Epidermal melanocyte (primary cell): Measurements from ENCODE around the gene AGFG1.
"Not testable (repeated sequence)": the region's sequence is repeated elsewhere in the genome, so short reads cannot be mapped to it uniquely, and the experiment has no call there.

Experiments used
- DNase-seq: peaks from one replicate; pipeline ENCODE4 v3.0.0; 2011; ENCODE audit warnings: low spot score; ENCODE audit not compliant: insufficient read length

AGFG1 gene

DNA sequence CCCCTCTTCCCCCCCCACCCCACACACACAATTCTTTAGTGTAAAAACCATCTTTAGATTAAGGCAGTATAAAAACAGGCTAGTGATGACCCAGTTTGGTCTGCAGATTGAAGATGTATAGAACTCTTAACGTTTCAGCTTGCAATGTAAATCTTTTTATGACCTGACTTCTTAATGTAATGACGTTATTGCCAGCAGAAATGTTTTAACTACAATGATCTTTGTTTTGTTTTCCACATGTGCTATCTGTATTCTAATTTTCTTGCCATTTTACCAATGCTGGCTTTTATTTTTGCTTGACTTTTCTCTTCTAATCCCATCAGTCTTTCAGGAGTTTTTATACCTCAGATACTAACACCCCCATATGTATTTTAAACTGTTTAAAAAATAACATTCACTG is 25.2 kb downstream of the AGFG1 start:
- no peak for DNase-seq

GRCh38 chr2:227499627-227500300 is 27.8 kb downstream of the AGFG1 start:
- no peak for DNase-seq

DNA sequence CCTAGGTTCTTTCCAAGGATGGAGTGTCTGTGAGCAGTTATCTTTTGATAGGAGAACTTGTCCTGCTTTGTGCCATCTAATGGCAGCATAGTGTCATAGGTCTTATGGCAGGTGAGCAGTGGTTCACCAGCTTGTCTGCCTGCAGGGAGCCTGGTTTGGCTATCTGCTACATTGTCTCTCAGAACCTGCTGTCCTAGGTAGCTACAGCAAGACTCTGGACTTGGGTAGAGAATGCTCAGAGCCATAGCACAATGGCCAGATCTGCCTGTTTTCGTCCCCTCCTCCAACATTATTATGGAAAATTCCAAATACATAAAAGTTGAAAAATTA is 28.3 kb downstream of the AGFG1 start:
- no peak for DNase-seq

DNA sequence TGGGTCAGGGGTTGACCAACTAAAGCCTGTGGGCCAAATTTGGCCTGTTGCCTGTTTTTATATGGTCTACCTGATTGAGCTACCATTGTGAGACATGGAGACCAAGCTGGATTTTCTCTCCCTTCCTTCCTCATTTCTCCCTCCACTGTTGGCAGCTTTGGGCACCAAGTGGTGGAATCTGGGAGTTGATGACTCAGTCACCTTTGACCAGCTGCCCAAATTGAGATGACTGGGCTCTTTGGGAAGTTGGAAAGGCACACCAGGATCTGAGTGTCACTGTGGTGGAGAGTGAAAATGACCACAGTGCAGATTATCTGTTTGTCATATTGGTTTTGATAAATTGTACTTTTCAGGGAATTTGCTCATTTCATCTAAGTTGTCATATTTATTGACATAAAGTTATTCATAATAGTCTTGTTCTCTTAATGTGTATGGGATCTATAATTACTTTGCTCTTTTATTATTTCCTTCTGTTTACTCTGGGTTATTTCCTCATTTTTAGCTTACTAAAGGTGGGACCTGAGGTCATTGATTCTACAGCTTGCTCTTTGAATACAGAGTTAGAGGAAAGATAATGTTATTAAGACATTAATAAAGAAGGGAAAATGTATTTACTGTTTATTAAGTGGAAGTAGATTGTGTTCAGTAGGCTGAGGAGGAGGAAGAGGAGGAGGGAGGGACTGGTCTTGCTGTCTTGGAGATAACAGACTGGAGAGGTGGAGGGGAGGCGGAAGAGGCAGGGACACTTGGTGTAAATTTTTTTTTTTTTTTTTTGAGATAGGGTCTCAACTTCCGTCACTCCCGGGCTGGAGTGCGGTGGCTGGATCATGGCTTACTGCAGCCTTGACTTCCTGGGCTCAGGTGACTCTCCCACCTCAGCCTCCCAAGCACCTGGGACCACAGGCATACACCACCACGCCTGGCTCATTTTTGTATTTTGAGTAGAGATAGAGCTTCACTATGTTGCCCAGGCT is 31.8 kb downstream of the AGFG1 start:
- no peak for DNase-seq

GRCh38 chr2:227504700-227505099 is 32.7 kb downstream of the AGFG1 start:
- DNase-seq, result no peak

- DNase-seq, result no peak
Measured at GRCh38 chr2:227506456-227506855, 34.5 kb downstream of the AGFG1 start.

DNA sequence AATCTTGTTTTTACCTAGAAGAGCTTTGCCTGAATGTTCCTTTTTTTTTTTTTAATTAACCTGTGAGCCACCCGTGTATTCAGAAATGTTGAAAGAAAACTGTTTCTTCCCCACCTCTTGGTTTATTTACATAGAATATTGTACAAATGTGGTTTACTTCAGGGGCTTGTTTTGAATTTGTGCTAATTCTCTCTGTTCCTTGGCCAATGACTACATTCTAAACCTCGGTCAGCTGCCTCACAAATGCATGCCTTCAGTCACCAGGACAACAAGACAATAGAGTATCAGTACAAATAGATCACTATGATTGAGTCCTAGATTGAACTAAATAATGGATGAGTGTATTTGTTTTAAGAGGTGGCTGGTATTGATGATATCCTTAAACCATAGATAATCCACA is 36.0 kb downstream of the AGFG1 start:
- DNase-seq, result no peak

DNA sequence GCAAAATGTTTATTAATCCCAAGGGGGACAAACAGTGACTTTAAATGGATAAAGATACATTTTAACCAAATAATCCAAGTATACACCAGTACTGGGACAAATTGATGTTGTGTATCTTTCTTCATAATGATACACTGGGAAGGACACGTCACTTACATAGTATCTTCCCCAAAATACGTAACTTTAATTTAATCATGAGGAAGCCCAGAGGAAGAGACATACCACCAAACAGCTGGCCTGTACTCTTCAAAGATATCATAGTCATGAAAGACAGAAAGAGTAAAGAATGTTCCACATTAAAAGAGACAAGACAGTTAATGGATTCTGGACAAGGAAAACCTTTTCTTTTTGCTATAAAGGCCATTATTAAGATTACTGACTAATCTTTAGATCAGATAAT is 37.1 kb downstream of the AGFG1 start:
- no peak for DNase-seq

GRCh38 chr2:227509824-227510619 is 38.1 kb downstream of the AGFG1 start:
- DNase-seq, result no peak

- DNase-seq, result no peak
Measured at GRCh38 chr2:227510620-227510958, 38.6 kb downstream of the AGFG1 start.

DNA sequence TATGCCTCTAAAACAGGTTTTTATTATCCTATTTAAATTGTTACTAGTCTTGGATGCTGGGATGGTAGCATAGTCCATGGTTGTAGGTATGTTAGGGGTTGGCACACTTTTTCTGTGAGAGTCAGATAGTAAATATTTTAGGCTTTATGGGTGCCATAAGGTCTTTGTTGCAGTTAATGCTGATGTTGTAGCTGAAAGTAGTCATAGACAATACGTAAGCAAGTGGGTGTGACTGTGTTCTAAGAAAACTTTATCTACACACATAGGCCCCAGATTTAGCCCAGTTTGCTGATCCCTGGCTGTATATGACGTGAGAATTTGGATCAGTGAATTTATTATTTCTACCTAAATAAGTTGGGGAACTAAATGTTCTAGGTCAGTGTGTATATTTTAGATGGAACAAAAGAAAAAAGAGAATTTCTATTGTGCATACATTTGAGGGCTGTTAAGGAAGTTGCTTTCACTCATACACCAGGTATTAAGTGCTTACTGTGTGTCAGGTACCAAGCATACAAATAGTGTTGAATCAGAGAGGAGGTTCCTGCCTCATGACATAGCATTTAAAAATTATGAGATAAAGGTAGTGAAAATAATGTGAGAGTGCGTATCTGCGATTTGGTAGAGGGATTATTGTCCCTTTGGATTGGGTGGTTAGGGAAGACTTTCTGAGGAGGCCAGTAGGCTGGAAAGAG is 39.4 kb downstream of the AGFG1 start:
- no peak for DNase-seq

GRCh38 chr2:227511955-227512354 is 40.0 kb downstream of the AGFG1 start:
- no peak for DNase-seq

- DNase-seq, result no peak
Measured at GRCh38 chr2:227513113-227513512, 41.2 kb downstream of the AGFG1 start.

- no peak for DNase-seq
Measured at GRCh38 chr2:227515742-227516141, 43.8 kb downstream of the AGFG1 start.

DNA sequence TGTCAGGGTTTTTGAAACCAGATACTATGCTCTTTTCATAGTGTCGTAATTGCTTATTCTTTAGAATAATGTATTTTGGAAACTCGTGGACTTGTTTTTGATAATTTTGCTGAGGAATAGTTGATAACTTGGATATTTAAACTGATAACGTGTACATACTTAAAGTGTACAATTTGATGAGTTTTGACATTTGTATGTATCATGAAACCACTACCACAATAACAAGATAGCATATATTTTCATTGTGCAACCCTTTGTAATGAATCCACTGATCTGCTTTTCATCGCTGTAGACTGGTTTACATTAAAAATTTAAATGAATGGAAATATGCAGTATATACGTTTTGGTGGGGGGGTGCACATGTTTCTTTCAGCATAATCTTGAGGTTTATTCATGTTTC is 45.8 kb downstream of the AGFG1 start:
- DNase-seq, result no peak

- not testable (repeated sequence) for DNase-seq
Measured at GRCh38 chr2:227518278-227518865, 46.4 kb downstream of the AGFG1 start.

DNA sequence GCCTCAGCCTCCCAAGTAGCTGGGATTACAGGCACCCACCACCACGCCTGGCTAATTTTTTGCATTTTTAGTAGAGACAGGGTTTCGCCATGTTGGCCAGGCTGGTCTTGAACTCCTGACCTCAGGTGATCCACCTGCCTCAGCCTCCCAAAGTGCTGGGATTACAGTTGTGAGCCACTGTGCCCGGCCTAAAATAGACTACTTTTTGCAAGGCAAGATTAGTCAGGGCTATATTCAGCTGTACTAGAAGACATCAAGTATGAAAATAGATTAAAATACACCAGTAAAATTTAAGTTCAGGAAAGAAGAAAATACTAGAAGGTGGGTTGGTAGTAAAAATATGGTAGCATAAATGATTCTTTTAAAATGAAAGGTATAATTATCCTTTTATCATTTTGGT is 49.2 kb downstream of the AGFG1 start:
- DNase-seq, result not testable (repeated sequence)

DNA sequence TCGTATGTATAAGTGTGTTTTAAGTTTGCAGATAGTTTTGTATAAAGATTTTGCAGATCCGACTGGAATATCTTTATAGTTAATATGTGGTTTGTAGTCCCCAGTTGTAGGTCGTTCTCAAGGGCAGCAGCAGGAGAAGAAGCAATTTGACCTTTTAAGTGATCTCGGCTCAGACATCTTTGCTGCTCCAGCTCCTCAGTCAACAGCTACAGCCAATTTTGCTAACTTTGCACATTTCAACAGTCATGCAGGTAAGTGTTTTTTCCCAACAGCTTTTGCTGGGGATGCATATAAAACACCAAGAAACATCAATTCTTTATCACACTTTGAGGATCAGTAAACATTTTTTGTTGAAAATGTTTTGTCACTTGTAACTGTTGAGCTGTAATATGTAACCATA is 52.7 kb downstream of the AGFG1 start:
- no peak for DNase-seq

- no peak for DNase-seq
Measured at GRCh38 chr2:227527351-227527750, 55.4 kb downstream of the AGFG1 start.

GRCh38 chr2:227528803-227529202 is 56.8 kb downstream of the AGFG1 start:
- no peak for DNase-seq

- no peak for DNase-seq
Measured at GRCh38 chr2:227529871-227530270, 57.9 kb downstream of the AGFG1 start.
